ENCODE data around the gene LINGO1.

Gene LINGO1

GRCh38 chr15:77620297-77620696 is 12.4 kb downstream of the LINGO1 start:
- no peaks in the 10 kb centered on the region for H3K27me3 ChIP-seq
- H3K36me3 ChIP-seq, result no peaks in the 10 kb centered on the region
- H3K4me1 ChIP-seq, result no peaks in the 10 kb centered on the region; the same call in none of the 2 replicates
- no peaks in the 10 kb centered on the region for H3K9me3 ChIP-seq
- no peak for DNase-seq
- TF ChIP-seq CTCF (IDR thresholded peaks at IDR 0.05; ENCODE audit: low read depth, low read length), result no peak
- no peak overlapping the region for H3K4me3 ChIP-seq (ENCODE audit: low read depth, low read length)

GRCh38 chr15:77619883-77620282 is 12.8 kb downstream of the LINGO1 start:
- no peaks in the 10 kb centered on the region; the same call in none of the 2 replicates for H3K4me1 ChIP-seq

GRCh38 chr15:77617476-77618230 is 15.1 kb downstream of the LINGO1 start:
- no peak for DNase-seq
- no peaks in the 10 kb centered on the region for H3K36me3 ChIP-seq

More at GRCh38 chr15:77619883-77620282, 12.8 kb downstream of the LINGO1 start:
- DNase-seq, result no peak
- Histone ChIP-seq H3K4me3 (ENCODE audit: low read depth, low read length) (no peak overlapping the region), H3K9me3 (no peaks in the 10 kb centered on the region), H3K27me3 (no peaks in the 10 kb centered on the region), H3K36me3 (no peaks in the 10 kb centered on the region)
- TF ChIP-seq CTCF (IDR thresholded peaks at IDR 0.05; ENCODE audit: low read depth, low read length), result no peak

GRCh38 chr15:77616072-77616471 is 16.6 kb downstream of the LINGO1 start:
- H3K9me3 ChIP-seq, result no peaks in the 10 kb centered on the region
- no peak overlapping the region for H3K4me3 ChIP-seq (ENCODE audit: low read depth, low read length)
- H3K36me3 ChIP-seq, result no peaks in the 10 kb centered on the region
- H3K27me3 ChIP-seq, result no peaks in the 10 kb centered on the region
- no peak for DNase-seq
- no peaks in the 10 kb centered on the region for H3K4me1 ChIP-seq
- no peak for TF ChIP-seq CTCF (IDR thresholded peaks at IDR 0.05; ENCODE audit: low read depth, low read length)

More at GRCh38 chr15:77617476-77618230, 15.1 kb downstream of the LINGO1 start:
- Histone ChIP-seq H3K4me1 (no peaks in the 10 kb centered on the region; the same call in 1 of the 2 replicates), H3K4me3 (ENCODE audit: low read depth, low read length) (no peak overlapping the region), H3K9me3 (no peaks in the 10 kb centered on the region), H3K27me3 (no peaks in the 10 kb centered on the region)
- peak; percentile 57 for TF ChIP-seq CTCF (IDR thresholded peaks at IDR 0.05; ENCODE audit: low read depth, low read length)

GRCh38 chr15:77615472-77615871 is 17.2 kb downstream of the LINGO1 start:
- no peaks in the 10 kb centered on the region for H3K27me3 ChIP-seq
- no peak overlapping the region for H3K4me3 ChIP-seq (ENCODE audit: low read depth, low read length)
- no peaks in the 10 kb centered on the region for H3K36me3 ChIP-seq
- H3K4me1 ChIP-seq, result no peaks in the 10 kb centered on the region
- no peak for TF ChIP-seq CTCF (IDR thresholded peaks at IDR 0.05; ENCODE audit: low read depth, low read length)
- no peaks in the 10 kb centered on the region for H3K9me3 ChIP-seq
- DNase-seq, result no peak

- Histone ChIP-seq H3K36me3 (no peaks in the 10 kb centered on the region), H3K27me3 (no peaks in the 10 kb centered on the region), H3K9me3 (no peaks in the 10 kb centered on the region), H3K4me3 (ENCODE audit: low read depth, low read length) (no peak overlapping the region), H3K4me1 (no peaks in the 10 kb centered on the region)
- DNase-seq, result no peak
- TF ChIP-seq CTCF (IDR thresholded peaks at IDR 0.05; ENCODE audit: low read depth, low read length), result no peak
These were observed 18.4 kb downstream of the LINGO1 start for GRCh38 chr15:77614251-77614806.

All from BE2C (cell line).